AG09309 (cell line): ENCODE measurements around the gene TMEM214.

Experiments
- DNase-seq: peaks from one replicate; pipeline ENCODE4 v3.0.0-alpha.2; 2010; ENCODE audit warnings: low read depth
- H3K4me3 ChIP-seq: 2 replicates; pipeline ENCODE4 v1.5.1; 2011; ENCODE audit warnings: mild to moderate bottlenecking, low read depth, low read length, moderate library complexity; ENCODE audit not compliant: control insufficient read depth
- TF ChIP-seq, protein P1 (sequence below): IDR thresholded peaks from 2 replicates; pipeline ENCODE4 v1.5.1; 2011; ENCODE audit warnings: mild to moderate bottlenecking, low read depth, low read length, inconsistent platforms; ENCODE audit not compliant: insufficient read depth, control insufficient read depth; ENCODE audit errors: missing control alignments

The TMEM214 gene

GRCh38 chr2:27024188-27024587 lies 8.6 kb upstream of the TMEM214 start:
- H3K4me3 ChIP-seq, result no peak overlapping the region
- TF ChIP-seq, protein P1, sequence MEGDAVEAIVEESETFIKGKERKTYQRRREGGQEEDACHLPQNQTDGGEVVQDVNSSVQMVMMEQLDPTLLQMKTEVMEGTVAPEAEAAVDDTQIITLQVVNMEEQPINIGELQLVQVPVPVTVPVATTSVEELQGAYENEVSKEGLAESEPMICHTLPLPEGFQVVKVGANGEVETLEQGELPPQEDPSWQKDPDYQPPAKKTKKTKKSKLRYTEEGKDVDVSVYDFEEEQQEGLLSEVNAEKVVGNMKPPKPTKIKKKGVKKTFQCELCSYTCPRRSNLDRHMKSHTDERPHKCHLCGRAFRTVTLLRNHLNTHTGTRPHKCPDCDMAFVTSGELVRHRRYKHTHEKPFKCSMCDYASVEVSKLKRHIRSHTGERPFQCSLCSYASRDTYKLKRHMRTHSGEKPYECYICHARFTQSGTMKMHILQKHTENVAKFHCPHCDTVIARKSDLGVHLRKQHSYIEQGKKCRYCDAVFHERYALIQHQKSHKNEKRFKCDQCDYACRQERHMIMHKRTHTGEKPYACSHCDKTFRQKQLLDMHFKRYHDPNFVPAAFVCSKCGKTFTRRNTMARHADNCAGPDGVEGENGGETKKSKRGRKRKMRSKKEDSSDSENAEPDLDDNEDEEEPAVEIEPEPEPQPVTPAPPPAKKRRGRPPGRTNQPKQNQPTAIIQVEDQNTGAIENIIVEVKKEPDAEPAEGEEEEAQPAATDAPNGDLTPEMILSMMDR, result no peak
- DNase-seq, result no peak

DNA sequence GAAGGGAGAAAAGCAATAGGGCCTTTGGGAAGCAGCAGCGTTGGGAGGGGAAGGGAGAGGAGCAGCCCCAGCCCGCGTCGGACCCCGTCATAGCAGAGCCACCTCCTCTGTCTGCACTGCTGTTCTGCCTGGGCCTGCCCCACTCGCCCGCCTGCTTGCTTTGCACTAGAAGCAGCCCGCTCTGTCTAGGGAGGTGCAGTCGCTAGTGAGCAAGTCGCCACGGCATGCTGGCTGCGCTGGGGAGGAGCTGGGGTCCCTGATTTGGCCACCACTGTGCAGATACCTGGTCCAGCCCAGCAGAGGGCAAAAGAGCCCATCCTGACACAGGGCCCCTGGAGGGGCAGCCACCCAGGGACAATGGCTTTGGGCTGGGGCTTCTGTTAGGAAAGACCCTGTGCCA lies 8.0 kb upstream of the TMEM214 start:
- no peak overlapping the region for H3K4me3 ChIP-seq
- no peak for DNase-seq

DNA sequence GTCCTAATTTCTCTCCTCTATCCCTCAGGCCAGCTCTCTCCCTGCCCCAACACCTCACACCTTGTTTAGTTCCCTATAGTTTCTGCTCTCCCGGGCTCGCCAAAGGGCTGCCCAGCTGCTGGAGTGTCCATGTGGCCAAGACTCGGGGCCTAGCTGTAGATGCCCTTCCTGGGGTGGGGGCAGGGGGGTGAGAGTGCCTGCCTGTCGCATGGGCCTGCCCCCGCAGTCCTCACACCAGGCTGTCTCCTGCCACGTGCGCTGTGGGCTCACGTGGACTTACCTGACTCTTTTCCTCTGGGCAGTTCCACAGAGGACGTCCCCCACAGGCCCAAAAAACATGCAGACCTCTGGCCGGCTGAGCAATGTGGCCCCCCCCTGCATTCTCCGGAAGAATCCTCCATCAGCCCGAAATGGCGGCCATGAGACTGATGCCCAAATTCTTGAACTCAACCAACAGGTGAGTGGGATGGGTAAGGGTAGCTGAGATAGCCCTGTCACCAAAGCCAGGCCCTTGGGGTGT lies 7.4 kb upstream of the TMEM214 start:
- TF ChIP-seq, protein P1, result no peak
- DNase-seq, result no peak
- no peak overlapping the region for H3K4me3 ChIP-seq

More for the DNA sequence above, 8.0 kb upstream of the TMEM214 start:
- TF ChIP-seq, protein P1, result no peak

- H3K4me3 ChIP-seq, result no peak overlapping the region
- DNase-seq, result no peak
- TF ChIP-seq, protein P1, result no peak
Measured at GRCh38 chr2:27025861-27026851, 6.6 kb upstream of the TMEM214 start.

- TF ChIP-seq, protein P1, result no peak
- no peak overlapping the region for H3K4me3 ChIP-seq
- no peak for DNase-seq
Measured at GRCh38 chr2:27027211-27027651, 5.5 kb upstream of the TMEM214 start.

- no peak overlapping the region for H3K4me3 ChIP-seq
- no peak for DNase-seq
- TF ChIP-seq, protein P1, result no peak
Measured at GRCh38 chr2:27029051-27029450, 3.7 kb upstream of the TMEM214 start.
